H1 (cell line): ENCODE measurements around the gene UVSSA. TPM values are rescaled to one million over a fixed set of nuclear protein-coding genes. Genes with fewer than 3 reads are reported as not detected.

Source experiments
- CTCF ChIA-PET: fragments of 300-600 bp; sonication (Branson Sonifier 250); formaldehyde crosslinking; loops from one replicate; lab custom pipeline; 2021; ENCODE audit not compliant: partially characterized antibody; lab: Charles Lee
- POLR2A ChIA-PET: fragments of 300-600 bp; sonication (Branson Sonifier 250); formaldehyde crosslinking; loops from one replicate; lab custom pipeline; 2021; ENCODE audit warnings: inconsistent platforms; ENCODE audit not compliant: partially characterized antibody; lab: Charles Lee
- DNase-seq, 2 experiments: peaks; one replicate each; pipeline versions ENCODE4 v3.0.0 to v3.0.0-alpha.2; 2010 to 2022; ENCODE audit warnings: low spot score in 2 of 2, low read depth in 1 of 2, mixed read lengths in 1 of 2
- FAIRE-seq: peaks from 2 replicates; lab custom pipeline; 2011; peaks lifted over from hg19 to GRCh38; lab: Jason Lieb, UNC
- H2AFZ ChIP-seq: 2 replicates; pipeline ENCODE4 v1.8.1; 2012; ENCODE audit warnings: low read length, inconsistent platforms
- H2AK5ac ChIP-seq: 2 replicates; pipeline ENCODE4 v1.6.1; 2013; ENCODE audit warnings: low read depth, low read length
- H2BK120ac ChIP-seq: replicated peaks from 2 replicates; pipeline ENCODE3; 2013; ENCODE audit warnings: low read depth, low read length, inconsistent platforms
- H2BK12ac ChIP-seq: 2 replicates; pipeline ENCODE4 v1.6.1; 2013; ENCODE audit warnings: low read depth, low read length
- H2BK15ac ChIP-seq: 2 replicates; pipeline ENCODE4 v1.6.1; 2013; ENCODE audit warnings: low read length
- H2BK20ac ChIP-seq: 2 replicates; pipeline ENCODE4 v1.6.1; 2013; ENCODE audit warnings: low read length
- H2BK5ac ChIP-seq: 2 replicates; pipeline ENCODE4 v1.6.1; 2013; ENCODE audit warnings: low read depth, low read length
- H3K14ac ChIP-seq: 2 replicates; pipeline ENCODE4 v1.6.1; 2013; ENCODE audit warnings: inconsistent platforms; ENCODE audit not compliant: insufficient read length
- H3K18ac ChIP-seq: 2 replicates; pipeline ENCODE4 v1.6.1; 2013; ENCODE audit warnings: low read length; ENCODE audit errors: extremely low read depth
- H3K23ac ChIP-seq: 2 replicates; pipeline ENCODE4 v1.6.1; 2013; ENCODE audit warnings: inconsistent platforms; ENCODE audit not compliant: insufficient read length
- H3K23me2 ChIP-seq: 2 replicates; pipeline ENCODE4 v1.6.1; 2013; ENCODE audit warnings: low read depth, low read length
- H3K27ac ChIP-seq: 2 replicates; pipeline ENCODE4 v1.6.1; 2011; ENCODE audit warnings: low read depth, low read length, inconsistent platforms
- H3K27me3 ChIP-seq, 4 experiments: replicated peaks in 1 of 4; 1 replicate in 1 of 4; 2 replicates in 3 of 4; pipeline versions ENCODE4 v1.6.1 to v1.8.1; 2011 to 2013; ENCODE audit warnings: low read length in 3 of 4, mild to moderate bottlenecking in 3 of 4, inconsistent platforms in 2 of 4, mixed read lengths in 2 of 4, moderate library complexity in 1 of 4; ENCODE audit not compliant: control insufficient read depth in 3 of 4, insufficient read depth in 3 of 4; ENCODE audit errors: extremely low read depth in 1 of 4
- H3K36me3 ChIP-seq, 4 experiments: 2 replicates each; pipeline versions ENCODE4 v1.6.1 to v1.8.1; 2011 to 2013; ENCODE audit warnings: mild to moderate bottlenecking in 4 of 4, low read length in 3 of 4, moderate library complexity in 2 of 4, control low read depth in 1 of 4, inconsistent platforms in 1 of 4; ENCODE audit not compliant: insufficient read depth in 4 of 4, control insufficient read depth in 2 of 4
- H3K4ac ChIP-seq: replicated peaks from 2 replicates; pipeline ENCODE3; 2013; ENCODE audit warnings: low read length, low read depth, mixed read lengths, inconsistent platforms; ENCODE audit not compliant: insufficient read length
- H3K4me1 ChIP-seq, 4 experiments: replicated peaks in 1 of 4; 1 replicate in 1 of 4; 2 replicates in 3 of 4; pipeline versions ENCODE4 v1.6.1 to v1.8.1; 2011 to 2013; ENCODE audit warnings: low read length in 3 of 4, inconsistent platforms in 2 of 4, mixed read lengths in 1 of 4; ENCODE audit not compliant: insufficient read depth in 4 of 4, control insufficient read depth in 3 of 4
- H3K4me2 ChIP-seq, 2 experiments: 2 replicates each; pipeline versions ENCODE4 v1.6.1 to v1.8.1; 2011 to 2013; ENCODE audit warnings: low read depth in 2 of 2, low read length in 2 of 2, control low read depth in 1 of 2, inconsistent platforms in 1 of 2, mild to moderate bottlenecking in 1 of 2; ENCODE audit not compliant: insufficient read depth in 1 of 2
- H3K4me3 ChIP-seq, 4 experiments: fragments of 200-600, 300-600 bp in 1 of 4; sonication (generic), shearing (Covaris generic), sonication (Bioruptor Twin) in 1 of 4; 2 replicates each; pipeline versions ENCODE4 v1.5.1 to v1.8.1; 2011 to 2016; ENCODE audit warnings: low read length in 4 of 4, low read depth in 3 of 4, control low read depth in 2 of 4, inconsistent platforms in 2 of 4, mild to moderate bottlenecking in 2 of 4, mixed read lengths in 1 of 4, moderate library complexity in 1 of 4; ENCODE audit not compliant: insufficient read depth in 2 of 4; ENCODE audit errors: extremely low read depth in 1 of 4
- H3K56ac ChIP-seq: replicated peaks from 2 replicates; pipeline ENCODE3; 2013; ENCODE audit warnings: low read depth, mild to moderate bottlenecking, mixed read lengths, low read length, inconsistent platforms; ENCODE audit not compliant: insufficient read length
- H3K79me1 ChIP-seq: 2 replicates; pipeline ENCODE4 v1.6.1; 2013; ENCODE audit warnings: low read depth, low read length, control low read depth
- H3K79me2 ChIP-seq, 2 experiments: 2 replicates each; pipeline versions ENCODE4 v1.6.1 to v1.8.1; 2012 to 2013; ENCODE audit warnings: low read length in 2 of 2, mild to moderate bottlenecking in 2 of 2, inconsistent platforms in 1 of 2; ENCODE audit not compliant: insufficient read depth in 2 of 2, control insufficient read depth in 1 of 2
- H3K9ac ChIP-seq, 4 experiments: replicated peaks in 1 of 4; 1 replicate in 1 of 4; 2 replicates in 3 of 4; pipeline versions ENCODE4 v1.6.1 to v1.8.1; 2011 to 2013; ENCODE audit warnings: low read depth in 3 of 4, low read length in 3 of 4, control low read depth in 2 of 4, mild to moderate bottlenecking in 2 of 4, moderate library complexity in 2 of 4, inconsistent platforms in 1 of 4; ENCODE audit errors: extremely low read depth in 1 of 4
- H3K9me3 ChIP-seq, 2 experiments: 2 replicates each; pipeline versions ENCODE4 v1.6.1 to v1.8.1; 2012 to 2013; ENCODE audit warnings: mild to moderate bottlenecking in 2 of 2, moderate library complexity in 2 of 2, control low read depth in 1 of 2, inconsistent platforms in 1 of 2, low read depth in 1 of 2, low read length in 1 of 2, mixed read lengths in 1 of 2; ENCODE audit not compliant: insufficient read depth in 2 of 2
- H4K20me1 ChIP-seq, 2 experiments: replicated peaks in 1 of 2; 2 replicates each; pipeline versions ENCODE3 to v1.8.1; 2011 to 2013; ENCODE audit warnings: inconsistent platforms in 2 of 2, low read length in 2 of 2, mild to moderate bottlenecking in 1 of 2; ENCODE audit not compliant: insufficient read depth in 2 of 2, control insufficient read depth in 1 of 2
- H4K5ac ChIP-seq: 2 replicates; pipeline ENCODE4 v1.6.1; 2013; ENCODE audit warnings: low read length, low read depth, mixed read lengths, inconsistent platforms; ENCODE audit not compliant: insufficient read length
- H4K8ac ChIP-seq: 2 replicates; pipeline ENCODE4 v1.8.0; 2013; ENCODE audit warnings: mild to moderate bottlenecking, moderate library complexity, low read length, inconsistent platforms; ENCODE audit not compliant: insufficient read depth; ENCODE audit errors: extremely low read depth
- H4K91ac ChIP-seq: replicated peaks from 2 replicates; pipeline ENCODE3; 2013; ENCODE audit warnings: low read length, mixed read lengths, inconsistent platforms; ENCODE audit not compliant: insufficient read length
- BRCA1 ChIP-seq: IDR thresholded peaks from 2 replicates; pipeline ENCODE4 v1.6.1; 2012; ENCODE audit warnings: low read depth, low read length, improper control_type of control experiment
- GABPA ChIP-seq: IDR thresholded peaks from 2 replicates; pipeline ENCODE4 v1.6.1; 2011; ENCODE audit warnings: mild to moderate bottlenecking, low read length, moderate library complexity, borderline replicate concordance; ENCODE audit not compliant: insufficient read depth
- HDAC6 ChIP-seq: IDR thresholded peaks from one replicate; pipeline ENCODE4 v1.7.1; 2012; ENCODE audit warnings: low read depth, mild to moderate bottlenecking, inconsistent platforms, low read length, moderate library complexity
- JUN ChIP-seq: IDR thresholded peaks from 2 replicates; pipeline ENCODE4 v1.6.1; 2011; ENCODE audit warnings: low read depth, mild to moderate bottlenecking, improper control_type of control experiment, low read length
- KDM1A ChIP-seq: fragments of 200-600, 300-600 bp; sonication (generic); IDR thresholded peaks from 2 replicates; pipeline ENCODE4 v1.7.1; 2016; ENCODE audit warnings: mild to moderate bottlenecking, low read length, borderline replicate concordance
- KDM5A ChIP-seq: fragments of 200-600 bp; IDR thresholded peaks from 2 replicates; pipeline ENCODE4 v1.7.1; 2012; ENCODE audit warnings: mild to moderate bottlenecking, low read length, inconsistent platforms, mixed read lengths
- RAD21 ChIP-seq, 2 experiments: IDR thresholded peaks in 1 of 2; conservative IDR thresholded peaks in 1 of 2; 2 replicates each; pipeline ENCODE4 v1.6.1; 2011; ENCODE audit warnings: low read depth in 2 of 2, low read length in 2 of 2, improper control_type of control experiment in 1 of 2, inconsistent platforms in 1 of 2, mild to moderate bottlenecking in 1 of 2, moderate library complexity in 1 of 2
- SIX5 ChIP-seq: IDR thresholded peaks from 2 replicates; pipeline ENCODE4 v1.6.1; 2011; ENCODE audit warnings: mild to moderate bottlenecking, low read depth, low read length
- SUZ12 ChIP-seq: fragments of 200-600 bp; sonication (generic); IDR thresholded peaks from 2 replicates; pipeline ENCODE4 v1.6.1; 2012; ENCODE audit warnings: mild to moderate bottlenecking, inconsistent platforms, low read length, moderate library complexity, mixed read lengths
- TAF7 ChIP-seq: optimal IDR thresholded peaks from 2 replicates; pipeline ENCODE3; 2011; ENCODE audit warnings: low read depth, mild to moderate bottlenecking, inconsistent platforms, low read length, moderate library complexity, borderline replicate concordance
- ZNF274 ChIP-seq: IDR thresholded peaks from 2 replicates; pipeline ENCODE4 v1.7.0; 2012; ENCODE audit warnings: low read length, borderline replicate concordance; ENCODE audit errors: extremely low read depth
- WGBS, 2 experiments: shearing (Covaris generic) in 1 of 2; methylation state at CpG; one replicate each; pipeline versions ENCODE4 v1.1.6 to v1.1.7; 2013 to 2015; ENCODE audit warnings: low lambda C conversion rate in 2 of 2, mixed read lengths in 2 of 2, inconsistent platforms in 1 of 2, low coverage in 1 of 2, missing lambda C conversion rate in 1 of 2; ENCODE audit not compliant: insufficient replicate concordance in 2 of 2, insufficient coverage in 1 of 2, insufficient read length in 1 of 2; ENCODE audit errors: extremely low coverage in 1 of 2, missing lambda C conversion rate in 1 of 2; 5-methylcytosine and 5-hydroxymethylcytosine counted together
- polyA plus RNA-seq, 7 experiments: library from polyadenylated mRNA; depleted of rRNA in 3 of 7; stranded (reverse) in 5 of 7; unstranded in 2 of 7; fragments of >200 nt in 5 of 7; fragments of 200-250 nt in 2 of 7; gene quantifications; 1 replicate in 5 of 7; 2 replicates in 1 of 7; 4 replicates in 1 of 7; pipeline versions ENCODE4 v1.2.1 to v1.2.3, GENCODE V29; 2011 to 2013; ENCODE audit warnings: missing spikeins in 2 of 7, mixed read lengths in 2 of 7
- total RNA-seq: library from RNA; stranded (reverse); fragmentation: NEBNext Ultra II Directional; extraction: Animal tissue kit (Norgen Biotek cat#: 25700); gene quantifications from 2 replicates; pipeline ENCODE4 v1.2.1, GENCODE V29; 2021

Gene UVSSA
- total and polyA plus RNA-seq, 2 of the 8 experiments (the other 6 are each of a cell fraction or from before 2014, with no cell fraction given), result 14.5 to 19.4 TPM

- Histone ChIP-seq H3K27me3 (no peaks in the 10 kb centered on the region), H4K91ac (no peak overlapping the region), H3K4me3 (no peak overlapping the region), H3K79me2 (no peaks in the 10 kb centered on the region; a peak in 1 of 4 replicates), H3K14ac (no peak overlapping the region), H3K18ac (no peak overlapping the region), H2BK120ac (no peak overlapping the region), H3K9me3 (no peaks in the 10 kb centered on the region), H3K36me3 (peaks cover 7 to 35% (median 19%) of the 10 kb centered on the region in 4 experiments; a peak in 6 of 8 replicates), H3K27ac (no peak overlapping the region), H2BK15ac (no peak overlapping the region), H3K56ac (no peak overlapping the region), H4K5ac (no peak overlapping the region), H3K4me2 (no peak overlapping the region), H4K20me1 (peaks cover 5 to 25% of the 10 kb centered on the region in 2 experiments), H2BK20ac (no peak overlapping the region), H3K23me2 (peaks cover 11% of the 10 kb centered on the region; the same call in 1 of the 2 replicates), H3K9ac (no peak overlapping the region), H3K4ac (no peak overlapping the region), H3K79me1 (peaks cover 10% of the 10 kb centered on the region; the same call in 1 of the 2 replicates), H4K8ac (no peak overlapping the region; the same call in 1 of the 2 replicates), H3K4me1 (no peaks in the 10 kb centered on the region), H3K23ac (no peak overlapping the region), H2AFZ (no peak overlapping the region), H2BK12ac (no peak overlapping the region), H2AK5ac (no peak overlapping the region), H2BK5ac (no peak overlapping the region)
- POLR2A ChIA-PET, result interaction anchor here (1.2 to 2.5 kb wide), 4 partner anchors 8 to 17 kb away, joined by 3 to 7 read pairs (median 5); no protein-coding TSS in a partner anchor
- DNase-seq, result no peak
- CTCF ChIA-PET, result interaction anchor here (0.7 to 2.2 kb wide), 3 partner anchors 10 to 113 kb away, joined by 3 to 10 read pairs (median 9); no protein-coding TSS in a partner anchor
- 93% methylated on average over 49 of the region's 51 CpGs; no CpG with 5 or more reads in 1 of the 2 experiments for WGBS, 2 experiments
- FAIRE-seq, result no peak
- no peak for TF ChIP-seq SIX5
- no peak for TF ChIP-seq BRCA1
- no peak for TF ChIP-seq KDM1A
- TF ChIP-seq TAF7, result no peak
- no peak for TF ChIP-seq HDAC6
- TF ChIP-seq RAD21 (IDR thresholded peaks at IDR 0.05 in 1 of 2, conservative IDR thresholded peaks at IDR 0.05 in 1 of 2; ENCODE audit: low read depth in 2 of 2, low read length in 2 of 2), result no peak
- no peak for TF ChIP-seq ZNF274
- no peak for TF ChIP-seq KDM5A
- no peak for TF ChIP-seq JUN
- no peak for TF ChIP-seq GABPA
- TF ChIP-seq SUZ12, result no peak
These were observed 18.5 kb upstream of the UVSSA start for GRCh38 chr4:1328267-1329155.
